GM12878 (cell line): ENCODE results near the gene TAF6L. TPM values are rescaled to one million over a fixed set of nuclear protein-coding genes. Genes with fewer than 3 reads are reported as not detected.
"Not testable (repeated sequence)": the region's sequence is repeated elsewhere in the genome, so short reads cannot be mapped to it uniquely, and the experiment has no call there.

Experiments
- ATAC-seq: fragments of 200-7000 bp; cut with Tn5 transposase; 3 replicates; pipeline ENCODE4 v1.9.1; 2020; ENCODE audit warnings: mild to moderate bottlenecking, moderate library complexity
- BruUV-seq: library from RNA; stranded (reverse); fragments of 400-500 nt; replicated peaks from 2 replicates; lab custom pipeline; 2021; lab: Mats Ljungman, UMichigan
- CTCF ChIA-PET: fragments of 300-600 bp; sonication (Branson Sonifier 250); formaldehyde crosslinking; extraction: SDS; loops from one replicate; lab custom pipeline; 2021; ENCODE audit warnings: inconsistent platforms; lab: Yijun Ruan, JAX
- POLR2A ChIA-PET: fragments of 350-600 bp; formaldehyde crosslinking; extraction: SDS; loops from one replicate; lab custom pipeline; 2021; ENCODE audit warnings: inconsistent platforms; lab: Charles Lee
- RAD21 ChIA-PET: fragments of 300-600 bp; sonication (Branson Sonifier 250); formaldehyde crosslinking; loops from one replicate; lab custom pipeline; 2023; ENCODE audit warnings: antibody characterized with exemption; ENCODE audit not compliant: unreplicated experiment; lab: Charles Lee
- SMC1A ChIA-PET: fragments of 300-600 bp; sonication (Branson Sonifier 250); formaldehyde crosslinking; loops from one replicate; lab custom pipeline; 2023; ENCODE audit not compliant: unreplicated experiment, uncharacterized antibody; lab: Charles Lee
- DNase-seq: peaks from one replicate; pipeline ENCODE4 v3.0.0-alpha.2; 2011; ENCODE audit warnings: low read depth, low spot score
- FAIRE-seq: peaks from 3 replicates; lab custom pipeline; 2011; peaks lifted over from hg19 to GRCh38; lab: Jason Lieb, UNC
- H2AFZ ChIP-seq: 2 replicates; pipeline ENCODE4 v1.6.0; 2011; ENCODE audit warnings: low read depth, low read length, control low read depth; ENCODE audit not compliant: control insufficient read depth
- H3K27ac ChIP-seq: 2 replicates; pipeline ENCODE4 v1.5.1; 2011; ENCODE audit warnings: control low read depth; ENCODE audit not compliant: control insufficient read depth, insufficient read depth
- H3K27me3 ChIP-seq, 2 experiments: replicated peaks in 1 of 2; 2 replicates each; pipeline versions ENCODE4 v1.6.0 to v1.6.1; 2011; ENCODE audit warnings: low read length in 1 of 2; ENCODE audit not compliant: control insufficient read depth in 2 of 2, insufficient read depth in 2 of 2
- H3K36me3 ChIP-seq, 2 experiments: 2 replicates each; pipeline ENCODE4 v1.5.1; 2011; ENCODE audit warnings: low read length in 1 of 2; ENCODE audit not compliant: control insufficient read depth in 2 of 2, insufficient read depth in 2 of 2
- H3K4me1 ChIP-seq: 2 replicates; pipeline ENCODE4 v1.6.1; 2011; ENCODE audit warnings: mild to moderate bottlenecking, low read length, moderate library complexity, mixed read lengths; ENCODE audit not compliant: control insufficient read depth, insufficient read depth
- H3K4me2 ChIP-seq: 2 replicates; pipeline ENCODE4 v1.6.0; 2011; ENCODE audit warnings: control low read depth; ENCODE audit not compliant: control insufficient read depth, insufficient read depth
- H3K4me3 ChIP-seq: fragments of 200-600 bp; sonication (generic); 2 replicates; pipeline ENCODE4 v1.5.1; 2016
- H3K79me2 ChIP-seq: 2 replicates; pipeline ENCODE4 v1.6.0; 2011; ENCODE audit warnings: low read length; ENCODE audit not compliant: control insufficient read depth, insufficient read depth
- H3K9ac ChIP-seq: 2 replicates; pipeline ENCODE4 v1.8.0; 2011; ENCODE audit warnings: low read length, control low read depth, mixed read lengths; ENCODE audit not compliant: control insufficient read depth, insufficient read depth
- H3K9me3 ChIP-seq: replicated peaks from 3 replicates; pipeline ENCODE4 v1.5.1; 2011; ENCODE audit warnings: mild to moderate bottlenecking, low read length; ENCODE audit not compliant: control insufficient read depth, insufficient read depth
- H4K20me1 ChIP-seq: 2 replicates; pipeline ENCODE4 v1.6.0; 2011; ENCODE audit not compliant: control insufficient read depth, insufficient read depth
- ATF2 ChIP-seq: IDR thresholded peaks from 2 replicates; pipeline ENCODE4 v1.6.1; 2012; ENCODE audit warnings: low read length, inconsistent platforms
- CHD1 ChIP-seq: IDR thresholded peaks from 2 replicates; pipeline ENCODE4 v1.6.1; 2012; ENCODE audit warnings: low read depth, low read length, improper control_type of control experiment
- HDAC6 ChIP-seq: fragments of 200-600 bp; sonication (generic); IDR thresholded peaks from one replicate; pipeline ENCODE4 v1.8.0; 2017; ENCODE audit warnings: antibody characterized with exemption; ENCODE audit not compliant: unreplicated experiment
- IKZF2 ChIP-seq, 2 experiments: fragments of 450-650 bp; IDR thresholded peaks; 2 replicates each; pipeline ENCODE4 v1.6.1; 2017; ENCODE audit warnings: mild to moderate bottlenecking in 2 of 2, moderate library complexity in 2 of 2
- NFYB ChIP-seq: IDR thresholded peaks from 2 replicates; pipeline ENCODE4 v1.6.1; 2011; ENCODE audit warnings: low read depth, mild to moderate bottlenecking, low read length, improper control_type of control experiment, moderate library complexity; ENCODE audit not compliant: insufficient read depth
- PRDM15 ChIP-seq: fragments of 450-650 bp; formaldehyde crosslinking; IDR thresholded peaks from 2 replicates; pipeline ENCODE4 v1.4.0; 2020; ENCODE audit warnings: mild to moderate bottlenecking, moderate library complexity
- RB1 ChIP-seq: fragments of 450-650 bp; formaldehyde crosslinking; IDR thresholded peaks from 2 replicates; pipeline ENCODE4 v1.6.1; 2017; ENCODE audit warnings: mild to moderate bottlenecking, borderline replicate concordance
- TCF3 ChIP-seq: IDR thresholded peaks from 2 replicates; pipeline ENCODE4 v1.6.1; 2012; ENCODE audit warnings: low read depth, mild to moderate bottlenecking, low read length, borderline replicate concordance; ENCODE audit not compliant: insufficient read depth
- ZNF24 ChIP-seq: fragments of 450-650 bp; IDR thresholded peaks from 2 replicates; pipeline ENCODE4 v1.6.1; 2017; ENCODE audit warnings: antibody characterized with exemption, mild to moderate bottlenecking
- ZSCAN29 ChIP-seq: fragments of 450-650 bp; IDR thresholded peaks from 2 replicates; pipeline ENCODE4 v1.6.1; 2017; ENCODE audit warnings: mild to moderate bottlenecking, moderate library complexity
- WGBS: methylation state at CpG from one replicate; pipeline ENCODE4 v1.1.6; 2016; ENCODE audit warnings: low lambda C conversion rate; ENCODE audit not compliant: insufficient replicate concordance, insufficient coverage; ENCODE audit errors: missing lambda C conversion rate; 5-methylcytosine and 5-hydroxymethylcytosine counted together
- in situ Hi-C: fragments of 300-500 bp; cut with MboI; formaldehyde crosslinking; loops from 9 replicates; pipeline ENCODE4 v1.14.3; 2018; ENCODE audit warnings: mixed read lengths
- intact Hi-C: fragments of 100-400 bp; cut with micrococcal nuclease; formaldehyde crosslinking; loops from one replicate; pipeline ENCODE4 v1.14.2; 2022; ENCODE audit not compliant: unreplicated experiment
- polyA plus RNA-seq, 11 experiments: library from polyadenylated mRNA; depleted of rRNA in 4 of 11; unstranded in 6 of 11; stranded (reverse) in 5 of 11; fragments of >200 nt; fragmentation: Nextera tagmentation in 4 of 11; fragmentation: Illumina TruSeq in 1 of 11; extraction: Ambion mirVana in 4 of 11; extraction: Trizol in 1 of 11; gene quantifications; 1 replicate in 1 of 11; 2 replicates in 10 of 11; pipeline versions ENCODE4 v1.2.1 to v1.2.3, GENCODE V29; 2011 to 2016; ENCODE audit warnings: inconsistent platforms in 2 of 11, missing spikeins in 2 of 11, low read depth in 1 of 11
- total RNA-seq, 4 experiments: library from RNA; depleted of rRNA in 3 of 4; stranded (reverse); fragments of >200 nt in 3 of 4; fragmentation: Illumina TruSeq in 1 of 4; extraction: Trizol in 1 of 4; gene quantifications; 2 replicates each; pipeline versions ENCODE4 v1.2.1 to v1.2.3, GENCODE V29; 2013 to 2021

The TAF6L gene
- total and polyA plus RNA-seq, 10 of the 15 experiments (the other 5 are each of a cell fraction or from before 2014, with no cell fraction given): 0.15 to 35.6 (median 19.0) TPM

GRCh38 chr11:62749931-62750330 is 21.3 kb upstream of the TAF6L start:
- H3K27me3 ChIP-seq, H3K9me3 ChIP-seq, H3K79me2 ChIP-seq, H3K36me3 ChIP-seq, intact Hi-C loops, ATAC-seq, BruUV-seq, H3K4me2 ChIP-seq, in situ Hi-C loops, FAIRE-seq, RAD21 ChIA-PET, CTCF ChIA-PET, H3K9ac ChIP-seq, H3K4me1 ChIP-seq, H3K4me3 ChIP-seq, DNase-seq, H2AFZ ChIP-seq, H3K27ac ChIP-seq, H4K20me1 ChIP-seq: not testable (repeated sequence)
- ChIA-PET SMC1A (interaction anchor here (1.9 kb wide), 1 partner anchor 8 kb away, joined by 5 read pairs; no protein-coding TSS in a partner anchor), POLR2A (interaction anchor here (2.3 kb wide), 1 partner anchor 23 kb away, joined by 6 read pairs; the partner anchor contains the start of gene HNRNPUL2)
- 90% methylated on average over 5 of the region's 5 CpGs for WGBS

- in situ Hi-C loops: no loop called here
- RAD21 ChIA-PET: no interaction called here
- Histone ChIP-seq H3K27me3 (no peaks in the 10 kb centered on the region), H3K9me3 (no peaks in the 10 kb centered on the region), H2AFZ (no peak overlapping the region), H3K9ac (no peak overlapping the region), H3K4me1 (peaks cover 6% of the 10 kb centered on the region), H3K36me3 (no peaks in the 10 kb centered on the region; a peak in 1 of 4 replicates), H3K79me2 (no peaks in the 10 kb centered on the region; the same call in 1 of the 2 replicates), H3K27ac (no peak overlapping the region), H3K4me2 (no peak overlapping the region), H4K20me1 (no peaks in the 10 kb centered on the region), H3K4me3 (no peak overlapping the region)
- SMC1A ChIA-PET: interaction anchor here (1.1 to 3.5 kb wide), 5 partner anchors 10 to 78 kb away, joined by 3 to 27 read pairs (median 5); partner anchors contain the start of genes HNRNPUL2 and TTC9C
- 95% methylated on average over 14 of the region's 14 CpGs for WGBS
- POLR2A ChIA-PET: interaction anchor here (1.0 to 4.6 kb wide), 9 partner anchors 8 to 131 kb away, joined by 3 to 70 read pairs (median 9); partner anchors contain the start of genes B3GAT3, HNRNPUL2, NXF1 and POLR2G
- no TSS peak for BruUV-seq
- ATAC-seq (no peak), DNase-seq (no peak), FAIRE-seq (no peak)
- intact Hi-C loops: no loop called here
- CTCF ChIA-PET: interaction anchor here (1.0 to 1.2 kb wide), 4 partner anchors 9 to 158 kb away, joined by 3 to 6 read pairs (median 4); partner anchors contain the start of genes HNRNPUL2, POLR2G and TTC9C
- TF ChIP-seq CHD1: no peak
- no peak for TF ChIP-seq ZSCAN29
- TF ChIP-seq ATF2: no peak
- no peak for TF ChIP-seq IKZF2 (IDR thresholded peaks at IDR 0.05)
- TF ChIP-seq RB1: no peak
- TF ChIP-seq ZNF24: no peak
- TF ChIP-seq PRDM15 (CRISPR knock-in tag): no peak
- TF ChIP-seq NFYB: no peak
- TF ChIP-seq TCF3: no peak
- TF ChIP-seq HDAC6: no peak
Observed at GRCh38 chr11:62752177-62752785, 18.9 kb upstream of the TAF6L start.
